Suprapubic skin (tissue), 4 donors: ENCODE results near the gene PHGDH.

Experiments
- EP300 ChIP-seq: sonication (generic); formaldehyde crosslinking; IDR thresholded peaks from one replicate; pipeline ENCODE4 v1.6.1; 2017; ENCODE audit warnings: antibody characterized with exemption
- POLR2A ChIP-seq, 2 donors: fragments of 450-650 bp; IDR thresholded peaks; one replicate each; pipeline ENCODE4 v1.6.1; 2017; ENCODE audit warnings: antibody characterized with exemption in 2 of 2, mild to moderate bottlenecking in 2 of 2, moderate library complexity in 2 of 2
- POLR2AphosphoS5 ChIP-seq, 3 donors: sonication (generic); formaldehyde crosslinking; IDR thresholded peaks; one replicate each; pipeline ENCODE4 v1.6.1; 2017; ENCODE audit warnings: antibody characterized with exemption in 3 of 3
- TF ChIP-seq, protein P1 (sequence below), 2 donors: fragments of 200-600 bp in 1 of 2; fragments of 450-650 bp in 1 of 2; sonication (generic) in 1 of 2; IDR thresholded peaks; one replicate each; pipeline ENCODE4 v1.5.1; 2016 to 2019; ENCODE audit warnings: antibody characterized with exemption in 2 of 2, mild to moderate bottlenecking in 1 of 2, moderate library complexity in 1 of 2

- TF ChIP-seq, protein P1, sequence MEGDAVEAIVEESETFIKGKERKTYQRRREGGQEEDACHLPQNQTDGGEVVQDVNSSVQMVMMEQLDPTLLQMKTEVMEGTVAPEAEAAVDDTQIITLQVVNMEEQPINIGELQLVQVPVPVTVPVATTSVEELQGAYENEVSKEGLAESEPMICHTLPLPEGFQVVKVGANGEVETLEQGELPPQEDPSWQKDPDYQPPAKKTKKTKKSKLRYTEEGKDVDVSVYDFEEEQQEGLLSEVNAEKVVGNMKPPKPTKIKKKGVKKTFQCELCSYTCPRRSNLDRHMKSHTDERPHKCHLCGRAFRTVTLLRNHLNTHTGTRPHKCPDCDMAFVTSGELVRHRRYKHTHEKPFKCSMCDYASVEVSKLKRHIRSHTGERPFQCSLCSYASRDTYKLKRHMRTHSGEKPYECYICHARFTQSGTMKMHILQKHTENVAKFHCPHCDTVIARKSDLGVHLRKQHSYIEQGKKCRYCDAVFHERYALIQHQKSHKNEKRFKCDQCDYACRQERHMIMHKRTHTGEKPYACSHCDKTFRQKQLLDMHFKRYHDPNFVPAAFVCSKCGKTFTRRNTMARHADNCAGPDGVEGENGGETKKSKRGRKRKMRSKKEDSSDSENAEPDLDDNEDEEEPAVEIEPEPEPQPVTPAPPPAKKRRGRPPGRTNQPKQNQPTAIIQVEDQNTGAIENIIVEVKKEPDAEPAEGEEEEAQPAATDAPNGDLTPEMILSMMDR (IDR thresholded peaks at IDR 0.05): no peak
- TF ChIP-seq POLR2AphosphoS5 (IDR thresholded peaks at IDR 0.05): no peak
- no peak for TF ChIP-seq POLR2A (IDR thresholded peaks at IDR 0.05)
- TF ChIP-seq EP300: no peak
These were observed 29.6 kb upstream of the PHGDH start for GRCh38 chr1:119682141-119682540.
